ENCODE results near the gene C2orf80.

GRCh38 chr2:208135794-208136715 lies 53.8 kb downstream of the C2orf80 start:
- TF ChIP-seq SIN3A (IDR thresholded peaks at IDR 0.05; ENCODE audit: borderline replicate concordance, low read depth, low read length) (no peak), EP300 (IDR thresholded peaks at IDR 0.05; ENCODE audit: borderline replicate concordance in 1 of 2, low read depth in 1 of 2, low read length in 1 of 2) (no peak), CTCF (IDR thresholded peaks at IDR 0.05) (no peak), NRF1 (IDR thresholded peaks at IDR 0.05; ENCODE audit: low read depth, low read length) (no peak), EZH2phosphoT487 (IDR thresholded peaks at IDR 0.05; ENCODE audit: borderline replicate concordance, low read depth) (no peak), GABPA (IDR thresholded peaks at IDR 0.05; ENCODE audit: low read depth) (no peak), USF2 (IDR thresholded peaks at IDR 0.05; ENCODE audit: borderline replicate concordance, low read depth, low read length) (no peak), POLR2AphosphoS5 (IDR thresholded peaks at IDR 0.05; ENCODE audit: low read depth, low read length) (no peak), TEAD4 (IDR thresholded peaks at IDR 0.05; ENCODE audit: borderline replicate concordance, insufficient read depth) (no peak), SMC3 (IDR thresholded peaks at IDR 0.05; ENCODE audit: low read depth, low read length) (no peak), RFX5 (IDR thresholded peaks at IDR 0.05; ENCODE audit: low read length) (no peak), TAF1 (IDR thresholded peaks at IDR 0.05; ENCODE audit: borderline replicate concordance, low read depth, low read length) (no peak), RXRA (IDR thresholded peaks at IDR 0.05; ENCODE audit: borderline replicate concordance, low read depth) (no peak), NFIC (IDR thresholded peaks at IDR 0.05; ENCODE audit: borderline replicate concordance) (no peak)
